K562 (cell line): ENCODE results near the gene ZNF521. TPM values are rescaled to one million over a fixed set of nuclear protein-coding genes. Genes with fewer than 3 reads are reported as not detected.

Experiments used
- ATAC-seq: fragments of 200-7000 bp; cut with Tn5 transposase; 3 replicates; pipeline ENCODE4 v1.9.1; 2020; ENCODE audit warnings: moderate library complexity
- BruUV-seq: library from RNA; stranded (reverse); fragments of 400-500 nt; replicated peaks from 2 replicates; lab custom pipeline; 2021; lab: Mats Ljungman, UMichigan
- CTCF ChIA-PET: fragments of 300-600 bp; formaldehyde crosslinking; extraction: SDS; loops from one replicate; lab custom pipeline; 2021; ENCODE audit warnings: low intra/inter-chr PET ratio; lab: Yijun Ruan, JAX
- POLR2A ChIA-PET: fragments of 300-600, 350-650 bp; sonication (Branson Sonifier 250); formaldehyde crosslinking; extraction: SDS; loops from one replicate; lab custom pipeline; 2021; ENCODE audit warnings: antibody characterized with exemption, inconsistent platforms; lab: Yijun Ruan, JAX
- DNase-seq, 4 experiments: peaks; one replicate each; pipeline versions ENCODE4 v3.0.0 to v3.0.0-alpha.2; 2011 to 2018; ENCODE audit warnings: low spot score in 3 of 4, mixed read lengths in 3 of 4; ENCODE audit errors: extremely low read depth in 1 of 4
- FAIRE-seq: peaks from 2 replicates; lab custom pipeline; 2011; peaks lifted over from hg19 to GRCh38; lab: Jason Lieb, UNC
- H2AFZ ChIP-seq: 2 replicates; pipeline ENCODE4 v1.6.0; 2011; ENCODE audit warnings: low read depth, low read length, control low read depth, inconsistent platforms
- H3K27ac ChIP-seq: fragments of 200-600 bp; 3 replicates; pipeline ENCODE4 v1.8.0; 2011; ENCODE audit warnings: low read depth, mild to moderate bottlenecking, control low read depth, inconsistent platforms, low read length, moderate library complexity, mixed read lengths; ENCODE audit errors: extremely low read depth
- H3K27me3 ChIP-seq, 2 experiments: fragments of 300-600 bp in 1 of 2; 2 replicates in 1 of 2; 3 replicates in 1 of 2; pipeline versions ENCODE4 v1.6.0 to v1.8.0; 2011; ENCODE audit warnings: inconsistent platforms in 2 of 2, low read length in 2 of 2, mild to moderate bottlenecking in 1 of 2, mixed read lengths in 1 of 2, moderate library complexity in 1 of 2; ENCODE audit not compliant: control insufficient read depth in 2 of 2, insufficient read depth in 2 of 2
- H3K36me3 ChIP-seq: fragments of 300-600 bp; 3 replicates; pipeline ENCODE4 v1.8.0; 2011; ENCODE audit warnings: mild to moderate bottlenecking, low read length, inconsistent platforms; ENCODE audit not compliant: control insufficient read depth, insufficient read depth
- H3K4me1 ChIP-seq, 2 experiments: fragments of 200-600 bp in 1 of 2; replicated peaks in 1 of 2; 2 replicates in 1 of 2; 3 replicates in 1 of 2; pipeline versions ENCODE4 v1.5.1 to v1.8.0; 2011; ENCODE audit warnings: inconsistent platforms in 2 of 2, low read length in 2 of 2, mild to moderate bottlenecking in 1 of 2, mixed read lengths in 1 of 2, moderate library complexity in 1 of 2; ENCODE audit not compliant: control insufficient read depth in 2 of 2, insufficient read depth in 2 of 2
- H3K4me2 ChIP-seq: 2 replicates; pipeline ENCODE4 v1.6.1; 2011; ENCODE audit warnings: low read length, control low read depth, inconsistent platforms, mixed read lengths; ENCODE audit not compliant: insufficient read depth
- H3K4me3 ChIP-seq: fragments of 200-600 bp; sonication (generic), shearing (Covaris generic); 2 replicates; pipeline ENCODE4 v1.5.1; 2016; ENCODE audit warnings: control low read depth, inconsistent platforms
- H3K79me2 ChIP-seq: fragments of 200-600 bp; 3 replicates; pipeline ENCODE4 v1.8.0; 2011; ENCODE audit warnings: low read length, inconsistent platforms; ENCODE audit not compliant: control insufficient read depth, insufficient read depth
- H3K9ac ChIP-seq, 2 experiments: 2 replicates each; pipeline versions ENCODE4 v1.6.0 to v1.6.1; 2011; ENCODE audit warnings: low read depth in 2 of 2, low read length in 2 of 2, control low read depth in 1 of 2, inconsistent platforms in 1 of 2, mild to moderate bottlenecking in 1 of 2, mixed read lengths in 1 of 2; ENCODE audit not compliant: insufficient read depth in 1 of 2
- H3K9me1 ChIP-seq: one replicate; pipeline ENCODE4 v1.6.0; 2011; ENCODE audit warnings: inconsistent platforms, mild to moderate bottlenecking, low read length, moderate library complexity; ENCODE audit not compliant: control insufficient read depth, insufficient read depth
- H3K9me3 ChIP-seq: replicated peaks from 2 replicates; pipeline ENCODE4 v1.5.1; 2011; ENCODE audit warnings: low read depth, low read length, inconsistent platforms; ENCODE audit not compliant: control insufficient read depth, insufficient read depth
- H4K20me1 ChIP-seq: replicated peaks from 2 replicates; pipeline ENCODE4 v1.6.1; 2011; ENCODE audit warnings: low read length, inconsistent platforms, mixed read lengths; ENCODE audit not compliant: control insufficient read depth, insufficient read depth
- CHCHD3 ChIP-seq: fragments of 250-450 bp; sonication (Bioruptor Pico); IDR thresholded peaks from 2 replicates; pipeline ENCODE4 v2.1.2; 2022; ENCODE audit warnings: mild to moderate bottlenecking
- FOS ChIP-seq: IDR thresholded peaks from 3 replicates; pipeline ENCODE4 v1.6.1; 2011; ENCODE audit not compliant: insufficient read length; ENCODE audit errors: extremely low read depth
- FOSL1 ChIP-seq: fragments of 200-800 bp; sonication (Bioruptor generic); conservative IDR thresholded peaks from 2 replicates; pipeline ENCODE4 v1.6.1; 2016; ENCODE audit warnings: missing genetic modification characterization, missing compliant biosample characterization
- FOXJ3 ChIP-seq: sonication (generic); formaldehyde crosslinking; IDR thresholded peaks from 2 replicates; pipeline ENCODE4 v1.4.0; 2020; ENCODE audit warnings: mild to moderate bottlenecking, missing genetic modification reagents
- ILK ChIP-seq: fragments of 450-650 bp; IDR thresholded peaks from 2 replicates; pipeline ENCODE4 v1.6.1; 2016; ENCODE audit warnings: missing genetic modification characterization, low read depth, mild to moderate bottlenecking, missing compliant biosample characterization, moderate library complexity, borderline replicate concordance
- JUND ChIP-seq, 2 experiments: IDR thresholded peaks; 2 replicates in 1 of 2; 3 replicates in 1 of 2; pipeline ENCODE4 v1.6.1; 2011; ENCODE audit warnings: borderline replicate concordance in 2 of 2, low read depth in 2 of 2, low read length in 2 of 2, improper control_type of control experiment in 1 of 2, missing biosample characterization in 1 of 2, missing genetic modification characterization in 1 of 2, missing genetic modification reagents in 1 of 2
- MCM2 ChIP-seq: fragments of 450-650 bp; IDR thresholded peaks from 2 replicates; pipeline ENCODE4 v1.6.1; 2017; ENCODE audit warnings: low read depth, mild to moderate bottlenecking
- SIN3A ChIP-seq, 2 experiments: fragments of 150-350 bp in 1 of 2; IDR thresholded peaks; 2 replicates each; pipeline ENCODE4 v1.6.1; 2011 to 2016; ENCODE audit warnings: borderline replicate concordance in 2 of 2, low read depth in 2 of 2, low read length in 2 of 2, mild to moderate bottlenecking in 2 of 2, moderate library complexity in 2 of 2; ENCODE audit not compliant: control insufficient read depth in 1 of 2
- SIX5 ChIP-seq, 2 experiments: IDR thresholded peaks; 2 replicates each; pipeline ENCODE4 v1.6.1; 2011; ENCODE audit warnings: low read length in 2 of 2, borderline replicate concordance in 1 of 2, low read depth in 1 of 2, mild to moderate bottlenecking in 1 of 2, moderate library complexity in 1 of 2; ENCODE audit not compliant: insufficient read depth in 1 of 2
- SOX6 ChIP-seq: fragments of 450-650 bp; IDR thresholded peaks from 2 replicates; pipeline ENCODE4 v1.6.1; 2014; ENCODE audit warnings: mild to moderate bottlenecking
- STAT5A ChIP-seq: IDR thresholded peaks from 2 replicates; pipeline ENCODE4 v1.6.1; 2012; ENCODE audit warnings: low read length, inconsistent platforms, borderline replicate concordance
- SUPT5H ChIP-seq: fragments of 450-650 bp; IDR thresholded peaks from 2 replicates; pipeline ENCODE4 v1.6.1; 2016
- ZNF263 ChIP-seq: sonication (generic); formaldehyde crosslinking; IDR thresholded peaks from 2 replicates; pipeline ENCODE4 v1.8.0; 2022; ENCODE audit warnings: mild to moderate bottlenecking, missing genetic modification reagents, borderline replicate concordance
- in situ Hi-C: fragments of 300-500 bp; cut with MboI; formaldehyde crosslinking; loops from 4 replicates; pipeline ENCODE4 v1.15.0; 2018; ENCODE audit warnings: inconsistent platforms, mixed read lengths
- intact Hi-C: fragments of 100-400 bp; cut with micrococcal nuclease; formaldehyde crosslinking; loops from 2 replicates; pipeline ENCODE4 v1.14.2; 2022
- polyA plus RNA-seq, 8 experiments: library from polyadenylated mRNA; depleted of rRNA in 4 of 8; stranded (reverse) in 5 of 8; unstranded in 3 of 8; fragments of >200 nt; fragmentation: Nextera tagmentation in 2 of 8; fragmentation: Illumina TruSeq in 1 of 8; extraction: Ambion mirVana in 2 of 8; extraction: Trizol in 1 of 8; gene quantifications; 2 replicates each; pipeline versions ENCODE4 v1.2.1 to v1.2.3, GENCODE V29; 2011 to 2014; ENCODE audit warnings: inconsistent platforms in 1 of 8, missing spikeins in 1 of 8
- total RNA-seq, 7 experiments: library from RNA; depleted of rRNA in 6 of 7; stranded (reverse); fragments of >200 nt in 6 of 7; fragmentation: Illumina TruSeq in 2 of 7; extraction: Trizol in 2 of 7; gene quantifications; 2 replicates each; pipeline versions ENCODE4 v1.2.1 to v1.2.3, GENCODE V29; 2011 to 2021; ENCODE audit warnings: low replicate concordance in 1 of 7
- TF ChIP-seq, protein P1 (sequence below): fragments of 250-450 bp; sonication (Bioruptor Pico); IDR thresholded peaks from 2 replicates; pipeline ENCODE4 v1.8.0; 2021; ENCODE audit warnings: moderate library complexity, mild to moderate bottlenecking, inconsistent platforms
- TF ChIP-seq, protein P2 (sequence below), 3 experiments: IDR thresholded peaks in 2 of 3; conservative IDR thresholded peaks in 1 of 3; 2 replicates each; pipeline ENCODE4 v1.5.1; 2011 to 2012; ENCODE audit warnings: low read length in 3 of 3, mild to moderate bottlenecking in 3 of 3, control low read depth in 2 of 3, improper control_type of control experiment in 1 of 3, inconsistent platforms in 1 of 3, low read depth in 1 of 3, mixed read lengths in 1 of 3, moderate library complexity in 1 of 3; ENCODE audit not compliant: insufficient read depth in 2 of 3
- TF ChIP-seq, protein P3 (sequence below): sonication (generic); formaldehyde crosslinking; IDR thresholded peaks from 2 replicates; pipeline ENCODE4 v1.8.1; 2023; ENCODE audit warnings: mild to moderate bottlenecking, missing genetic modification reagents, moderate library complexity
- TF ChIP-seq, protein P4 (sequence below): fragments of 250-450 bp; sonication (Bioruptor Pico); IDR thresholded peaks from 2 replicates; pipeline ENCODE4 v1.6.1; 2021; ENCODE audit warnings: mild to moderate bottlenecking

ZNF521 gene
- total and polyA plus RNA-seq, 9 of the 15 experiments (the other 6 are each of a cell fraction or from before 2014, with no cell fraction given): 1.2 to 5.8 (median 1.6) TPM

DNA sequence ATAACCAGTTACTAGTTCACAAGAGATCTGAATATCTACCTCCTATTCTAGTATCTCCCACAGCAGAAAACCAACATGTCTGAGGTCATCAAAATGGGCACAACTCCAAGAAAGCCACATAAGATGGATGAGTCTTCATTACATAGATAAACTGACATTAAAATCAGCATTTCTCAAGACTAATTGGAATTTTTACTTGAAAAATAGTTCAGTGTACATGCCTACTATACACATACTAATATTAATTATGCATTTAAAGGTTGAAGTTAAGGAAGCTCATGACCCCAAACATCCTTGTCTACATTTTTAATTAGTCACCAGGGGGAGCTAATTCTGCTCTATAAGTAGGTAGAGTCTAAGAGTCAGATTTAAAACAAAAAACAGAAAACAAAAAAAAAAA, 41.9 kb downstream of the ZNF521 start:
- in situ Hi-C loops: no loop called here
- POLR2A ChIA-PET: interaction anchor here (0.6 to 0.7 kb wide), 2 partner anchors 12 to 535 kb away, joined by 3 read pairs; no protein-coding TSS in a partner anchor
- no peaks in the 10 kb centered on the region for H3K4me1 ChIP-seq
- CTCF ChIA-PET: no interaction called here
- no peaks in the 10 kb centered on the region for H3K36me3 ChIP-seq
- H3K79me2 ChIP-seq: no peaks in the 10 kb centered on the region
- no peaks in the 10 kb centered on the region for H3K27me3 ChIP-seq
- no peaks in the 10 kb centered on the region for H4K20me1 ChIP-seq
- no peak overlapping the region for H3K4me3 ChIP-seq
- no peaks in the 10 kb centered on the region for H3K9me3 ChIP-seq
- H3K27ac ChIP-seq: no peak overlapping the region
- no TSS peak for BruUV-seq
- intact Hi-C loops: no loop called here
- H3K9me1 ChIP-seq: no peaks in the 10 kb centered on the region
- peak; percentile 19 for FAIRE-seq
- peak in 1 of 4 experiments; percentile 58 for DNase-seq
- H3K9ac ChIP-seq: no peak overlapping the region
- H2AFZ ChIP-seq: no peak overlapping the region
- peak; percentile 32; the same call in 1 of the 3 replicates for ATAC-seq
- H3K4me2 ChIP-seq: no peak overlapping the region
- TF ChIP-seq SIX5 (IDR thresholded peaks at IDR 0.05; ENCODE audit: borderline replicate concordance in 1 of 2, insufficient read depth in 1 of 2, low read depth in 1 of 2, low read length in 2 of 2) (no peak), SUPT5H (no peak), STAT5A (no peak), FOSL1 (tag) (peak; percentile 71), FOXJ3 (CRISPR knock-in tag) (no peak), FOS (no peak), JUND (IDR thresholded peaks at IDR 0.05; ENCODE audit: borderline replicate concordance, low read depth, low read length) (peak; percentile 61; the same call in 1 of the 2 replicates), JUND (tag; IDR thresholded peaks at IDR 0.05; ENCODE audit: borderline replicate concordance, low read depth, low read length) (peak; percentile 65; the same call in 2 of the 3 replicates), ZNF263 (CRISPR knock-in tag) (no peak), ILK (tag) (no peak), SIN3A (IDR thresholded peaks at IDR 0.05; ENCODE audit: borderline replicate concordance in 2 of 2, control insufficient read depth in 1 of 2, low read depth in 2 of 2, low read length in 2 of 2) (no peak), SOX6 (no peak), CHCHD3 (CRISPR knock-in tag) (no peak), MCM2 (no peak)
- TF ChIP-seq, protein P1, sequence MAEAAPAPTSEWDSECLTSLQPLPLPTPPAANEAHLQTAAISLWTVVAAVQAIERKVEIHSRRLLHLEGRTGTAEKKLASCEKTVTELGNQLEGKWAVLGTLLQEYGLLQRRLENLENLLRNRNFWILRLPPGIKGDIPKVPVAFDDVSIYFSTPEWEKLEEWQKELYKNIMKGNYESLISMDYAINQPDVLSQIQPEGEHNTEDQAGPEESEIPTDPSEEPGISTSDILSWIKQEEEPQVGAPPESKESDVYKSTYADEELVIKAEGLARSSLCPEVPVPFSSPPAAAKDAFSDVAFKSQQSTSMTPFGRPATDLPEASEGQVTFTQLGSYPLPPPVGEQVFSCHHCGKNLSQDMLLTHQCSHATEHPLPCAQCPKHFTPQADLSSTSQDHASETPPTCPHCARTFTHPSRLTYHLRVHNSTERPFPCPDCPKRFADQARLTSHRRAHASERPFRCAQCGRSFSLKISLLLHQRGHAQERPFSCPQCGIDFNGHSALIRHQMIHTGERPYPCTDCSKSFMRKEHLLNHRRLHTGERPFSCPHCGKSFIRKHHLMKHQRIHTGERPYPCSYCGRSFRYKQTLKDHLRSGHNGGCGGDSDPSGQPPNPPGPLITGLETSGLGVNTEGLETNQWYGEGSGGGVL (CRISPR knock-in tag): no peak
- TF ChIP-seq, protein P2, sequence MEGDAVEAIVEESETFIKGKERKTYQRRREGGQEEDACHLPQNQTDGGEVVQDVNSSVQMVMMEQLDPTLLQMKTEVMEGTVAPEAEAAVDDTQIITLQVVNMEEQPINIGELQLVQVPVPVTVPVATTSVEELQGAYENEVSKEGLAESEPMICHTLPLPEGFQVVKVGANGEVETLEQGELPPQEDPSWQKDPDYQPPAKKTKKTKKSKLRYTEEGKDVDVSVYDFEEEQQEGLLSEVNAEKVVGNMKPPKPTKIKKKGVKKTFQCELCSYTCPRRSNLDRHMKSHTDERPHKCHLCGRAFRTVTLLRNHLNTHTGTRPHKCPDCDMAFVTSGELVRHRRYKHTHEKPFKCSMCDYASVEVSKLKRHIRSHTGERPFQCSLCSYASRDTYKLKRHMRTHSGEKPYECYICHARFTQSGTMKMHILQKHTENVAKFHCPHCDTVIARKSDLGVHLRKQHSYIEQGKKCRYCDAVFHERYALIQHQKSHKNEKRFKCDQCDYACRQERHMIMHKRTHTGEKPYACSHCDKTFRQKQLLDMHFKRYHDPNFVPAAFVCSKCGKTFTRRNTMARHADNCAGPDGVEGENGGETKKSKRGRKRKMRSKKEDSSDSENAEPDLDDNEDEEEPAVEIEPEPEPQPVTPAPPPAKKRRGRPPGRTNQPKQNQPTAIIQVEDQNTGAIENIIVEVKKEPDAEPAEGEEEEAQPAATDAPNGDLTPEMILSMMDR (IDR thresholded peaks at IDR 0.05 in 2 of 3, conservative IDR thresholded peaks at IDR 0.05 in 1 of 3; ENCODE audit: insufficient read depth in 2 of 3, low read depth in 1 of 3, low read length in 3 of 3): 0 out of 6 replicates have a peak, but pooled peaks of 1 of the 3 experiments have one; percentile 19
- TF ChIP-seq, protein P3, sequence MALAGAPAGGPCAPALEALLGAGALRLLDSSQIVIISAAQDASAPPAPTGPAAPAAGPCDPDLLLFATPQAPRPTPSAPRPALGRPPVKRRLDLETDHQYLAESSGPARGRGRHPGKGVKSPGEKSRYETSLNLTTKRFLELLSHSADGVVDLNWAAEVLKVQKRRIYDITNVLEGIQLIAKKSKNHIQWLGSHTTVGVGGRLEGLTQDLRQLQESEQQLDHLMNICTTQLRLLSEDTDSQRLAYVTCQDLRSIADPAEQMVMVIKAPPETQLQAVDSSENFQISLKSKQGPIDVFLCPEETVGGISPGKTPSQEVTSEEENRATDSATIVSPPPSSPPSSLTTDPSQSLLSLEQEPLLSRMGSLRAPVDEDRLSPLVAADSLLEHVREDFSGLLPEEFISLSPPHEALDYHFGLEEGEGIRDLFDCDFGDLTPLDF: no peak
- TF ChIP-seq, protein P4, sequence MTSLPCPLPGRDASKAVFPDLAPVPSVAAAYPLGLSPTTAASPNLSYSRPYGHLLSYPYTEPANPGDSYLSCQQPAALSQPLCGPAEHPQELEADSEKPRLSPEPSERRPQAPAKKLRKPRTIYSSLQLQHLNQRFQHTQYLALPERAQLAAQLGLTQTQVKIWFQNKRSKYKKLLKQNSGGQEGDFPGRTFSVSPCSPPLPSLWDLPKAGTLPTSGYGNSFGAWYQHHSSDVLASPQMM (CRISPR knock-in tag): no peak
